Measurements from ENCODE around the gene TMEM270. TPM values are rescaled to one million over a fixed set of nuclear protein-coding genes. Genes with fewer than 3 reads are reported as not detected.
A peak's percentile ranks its signal among the peaks of the same experiment; 100 is the strongest.

The TMEM270 gene
- total RNA-seq, 6 donors from 2014 or later = not detected

DNA sequence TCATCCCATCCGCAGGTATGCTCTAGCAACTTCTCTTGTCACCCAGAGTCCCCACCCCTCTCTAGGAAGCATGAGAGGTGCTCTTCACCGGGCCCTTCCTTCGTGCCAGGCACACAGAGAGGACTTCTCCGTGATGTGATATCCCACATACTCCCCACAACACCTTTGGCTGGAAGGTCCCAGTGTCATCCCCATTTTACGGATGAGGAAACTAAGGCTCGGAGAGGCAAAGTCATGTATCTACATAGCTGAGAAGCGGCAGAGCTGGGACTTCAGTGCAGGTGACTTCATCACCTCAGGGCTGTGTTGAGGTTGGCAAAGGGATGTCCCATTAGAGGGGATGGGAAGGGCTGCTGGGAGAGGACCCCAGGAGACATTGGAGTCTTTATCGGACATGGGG lies 15.4 kb downstream of the TMEM270 start:
- no peaks in the 10 kb centered on the region for H3K36me3 ChIP-seq
- TF ChIP-seq, protein P1, sequence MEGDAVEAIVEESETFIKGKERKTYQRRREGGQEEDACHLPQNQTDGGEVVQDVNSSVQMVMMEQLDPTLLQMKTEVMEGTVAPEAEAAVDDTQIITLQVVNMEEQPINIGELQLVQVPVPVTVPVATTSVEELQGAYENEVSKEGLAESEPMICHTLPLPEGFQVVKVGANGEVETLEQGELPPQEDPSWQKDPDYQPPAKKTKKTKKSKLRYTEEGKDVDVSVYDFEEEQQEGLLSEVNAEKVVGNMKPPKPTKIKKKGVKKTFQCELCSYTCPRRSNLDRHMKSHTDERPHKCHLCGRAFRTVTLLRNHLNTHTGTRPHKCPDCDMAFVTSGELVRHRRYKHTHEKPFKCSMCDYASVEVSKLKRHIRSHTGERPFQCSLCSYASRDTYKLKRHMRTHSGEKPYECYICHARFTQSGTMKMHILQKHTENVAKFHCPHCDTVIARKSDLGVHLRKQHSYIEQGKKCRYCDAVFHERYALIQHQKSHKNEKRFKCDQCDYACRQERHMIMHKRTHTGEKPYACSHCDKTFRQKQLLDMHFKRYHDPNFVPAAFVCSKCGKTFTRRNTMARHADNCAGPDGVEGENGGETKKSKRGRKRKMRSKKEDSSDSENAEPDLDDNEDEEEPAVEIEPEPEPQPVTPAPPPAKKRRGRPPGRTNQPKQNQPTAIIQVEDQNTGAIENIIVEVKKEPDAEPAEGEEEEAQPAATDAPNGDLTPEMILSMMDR (IDR thresholded peaks at IDR 0.05) = no peak
- TF ChIP-seq POLR2AphosphoS5 (IDR thresholded peaks at IDR 0.05) (no peak), POLR2A (IDR thresholded peaks at IDR 0.05) (no peak), EP300 (IDR thresholded peaks at IDR 0.05) (no peak)
- ATAC-seq (ENCODE audit: low FRiP score in 2 of 2) (no peak), DNase-seq (no peak)
- no peaks in the 10 kb centered on the region for H3K27me3 ChIP-seq
- H3K4me3 ChIP-seq = no peak overlapping the region
- WGBS, 2 donors = 95 to 97% methylated on average over 7 to 8 of the region's 8 CpGs
- H3K4me1 ChIP-seq = peaks cover 23 to 29% (median 24%) of the 10 kb centered on the region in 4 donors
- H3K27ac ChIP-seq = no peak overlapping the region
- H3K9me3 ChIP-seq = no peaks in the 10 kb centered on the region

DNA sequence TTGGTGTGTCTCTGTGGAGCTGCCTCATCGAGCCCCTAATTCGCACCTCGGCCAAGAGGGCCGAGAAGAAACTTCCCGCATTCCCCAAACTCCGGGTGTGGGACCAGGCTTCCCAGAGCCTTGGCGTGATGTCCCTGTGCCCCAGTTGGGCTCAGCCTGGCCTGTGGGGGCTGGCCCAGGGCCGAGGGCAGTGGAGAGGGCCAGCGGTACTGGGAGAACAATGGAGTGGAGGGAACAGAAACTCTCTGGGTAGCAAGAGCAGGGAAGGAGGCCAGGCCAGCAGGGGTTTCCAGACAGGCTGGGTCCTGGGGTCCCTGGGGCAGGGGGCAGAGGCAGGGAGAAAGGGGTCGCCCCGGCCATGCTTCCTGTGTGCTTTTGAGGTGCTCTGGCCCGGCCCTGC lies 16.0 kb downstream of the TMEM270 start:
- Histone ChIP-seq H3K27ac (peak overlapping the region in 1 of 4 donors; percentile 1), H3K9me3 (no peaks in the 10 kb centered on the region), H3K4me3 (no peak overlapping the region), H3K27me3 (no peaks in the 10 kb centered on the region), H3K36me3 (no peaks in the 10 kb centered on the region), H3K4me1 (peaks cover 28 to 34% (median 30%) of the 10 kb centered on the region in 4 donors)
- 78 to 85% methylated on average over 10 of the region's 12 CpGs for WGBS, 2 donors
- no peak for TF ChIP-seq POLR2AphosphoS5 (IDR thresholded peaks at IDR 0.05)
- no peak for TF ChIP-seq POLR2A (IDR thresholded peaks at IDR 0.05)
- TF ChIP-seq, protein P1 (IDR thresholded peaks at IDR 0.05) = no peak
- TF ChIP-seq EP300 (IDR thresholded peaks at IDR 0.05) = no peak
- DNase-seq (peak in 1 of 2 donors; percentile 57), ATAC-seq (ENCODE audit: low FRiP score in 2 of 2) (no peak)

DNA sequence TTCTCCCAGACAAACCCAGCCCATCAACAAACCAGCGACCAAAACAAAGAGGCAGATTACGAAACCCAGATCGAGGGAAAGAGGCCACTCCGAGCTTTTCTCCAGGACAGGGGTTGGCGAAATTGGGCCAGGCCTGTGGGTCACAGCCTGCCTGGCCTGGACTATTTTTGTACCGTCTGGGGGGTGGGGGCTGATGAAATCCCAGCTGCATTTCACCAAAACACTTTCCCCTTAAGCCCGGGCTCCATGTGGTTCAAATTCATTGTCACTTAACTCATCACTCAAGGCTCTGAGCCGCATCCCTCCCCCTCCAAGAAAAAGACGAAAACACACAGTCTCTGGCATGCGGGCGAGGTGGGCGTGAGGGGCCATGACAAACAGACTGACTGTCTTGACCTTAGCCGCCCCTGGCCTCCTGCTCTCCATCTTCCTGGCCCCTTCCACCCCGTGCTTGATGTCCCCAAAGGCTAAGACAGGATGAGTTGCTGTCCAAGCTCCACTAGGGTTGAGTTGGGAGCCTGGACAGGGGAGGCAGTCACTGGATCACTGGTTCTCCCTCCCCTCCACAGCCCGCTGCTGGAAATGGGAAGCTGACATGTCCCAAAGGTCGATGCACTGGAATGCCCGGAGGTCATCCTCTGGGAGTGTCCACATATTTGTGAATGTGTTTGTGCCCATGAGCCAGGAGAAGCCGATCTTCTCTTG lies 19.2 kb downstream of the TMEM270 start:
- DNase-seq = peak in 1 of 2 donors; percentile 27
- H3K27me3 ChIP-seq = no peaks in the 10 kb centered on the region

DNA sequence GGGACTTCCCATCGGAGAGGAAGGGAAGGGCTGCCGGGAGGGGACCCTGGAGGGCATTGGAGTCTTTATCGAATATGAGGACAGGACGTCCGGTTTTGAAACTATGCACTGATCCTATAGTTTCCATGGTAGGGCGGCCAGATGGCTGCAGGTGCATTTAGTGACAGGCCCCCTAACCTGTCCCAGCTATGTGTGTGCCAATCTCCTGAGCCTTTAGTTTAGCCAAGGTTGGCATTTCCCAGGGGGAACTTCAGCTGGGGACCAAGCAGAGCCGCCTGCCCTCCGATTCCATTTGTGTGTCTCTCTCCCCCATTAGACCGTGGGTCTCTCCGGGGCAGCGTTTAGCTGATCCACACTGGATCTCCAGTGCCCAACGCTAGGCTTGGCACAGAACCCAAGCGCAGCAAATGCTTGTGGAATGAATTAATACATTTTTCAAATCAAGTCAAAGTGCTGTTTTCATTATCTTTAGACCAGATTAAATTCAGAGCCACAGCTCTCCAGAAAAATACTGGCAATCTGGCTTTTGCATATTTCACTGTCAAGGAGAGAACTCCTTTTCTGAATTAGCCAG lies 19.9 kb downstream of the TMEM270 start:
- 50 to 66% methylated on average over 11 to 13 of the region's 13 CpGs for WGBS, 2 donors
- no peak for TF ChIP-seq POLR2AphosphoS5 (IDR thresholded peaks at IDR 0.05)
- TF ChIP-seq POLR2A (IDR thresholded peaks at IDR 0.05) = no peak
- TF ChIP-seq, protein P1 (IDR thresholded peaks at IDR 0.05) = no peak
- TF ChIP-seq EP300 (IDR thresholded peaks at IDR 0.05) = no peak
- Histone ChIP-seq H3K4me1 (peaks cover 29 to 37% (median 32%) of the 10 kb centered on the region in 4 donors), H3K27ac (peak overlapping the region; percentile 70 to 89 (median 76)), H3K27me3 (no peaks in the 10 kb centered on the region), H3K4me3 (no peak overlapping the region), H3K9me3 (no peaks in the 10 kb centered on the region), H3K36me3 (no peaks in the 10 kb centered on the region)
- no peak for ATAC-seq (ENCODE audit: low FRiP score in 2 of 2)
- DNase-seq = no peak

More for the DNA sequence above, 19.2 kb downstream of the TMEM270 start:
- Histone ChIP-seq H3K4me1 (peaks cover 28 to 37% (median 32%) of the 10 kb centered on the region in 4 donors), H3K27ac (peak overlapping the region; percentile 70 to 89 (median 76)), H3K36me3 (no peaks in the 10 kb centered on the region), H3K9me3 (no peaks in the 10 kb centered on the region), H3K4me3 (no peak overlapping the region)
- TF ChIP-seq POLR2AphosphoS5 (IDR thresholded peaks at IDR 0.05) (peak; percentile 57 to 58), POLR2A (IDR thresholded peaks at IDR 0.05) (no peak), EP300 (IDR thresholded peaks at IDR 0.05) (peak in 2 of 4 donors; percentile 24)
- TF ChIP-seq, protein P1 (IDR thresholded peaks at IDR 0.05) = peak in 1 of 6 experiments; percentile 13
- 37 to 43% methylated on average over 8 to 18 of the region's 18 CpGs for WGBS, 2 donors
- ATAC-seq (ENCODE audit: low FRiP score in 2 of 2) = peak; percentile 50
